Esophagus muscularis mucosa (tissue), 4 donors: ENCODE data around the gene GRIA4.

Source experiments
- CTCF ChIP-seq, 3 experiments: fragments of 200-600 bp in 2 of 3; fragments of 450-650 bp in 1 of 3; sonication (generic) in 2 of 3; IDR thresholded peaks; one replicate each; pipeline ENCODE4 v1.5.1; 2017 to 2019; ENCODE audit warnings: antibody characterized with exemption in 3 of 3, mild to moderate bottlenecking in 2 of 3, moderate library complexity in 1 of 3
- EP300 ChIP-seq: sonication (generic); formaldehyde crosslinking; IDR thresholded peaks from one replicate; pipeline ENCODE4 v1.6.1; 2017; ENCODE audit warnings: antibody characterized with exemption
- POLR2A ChIP-seq: fragments of 450-650 bp; IDR thresholded peaks from one replicate; pipeline ENCODE4 v1.6.1; 2017; ENCODE audit warnings: antibody characterized with exemption, moderate library complexity, mild to moderate bottlenecking, low read depth
- POLR2AphosphoS5 ChIP-seq, 2 donors: sonication (generic); formaldehyde crosslinking; IDR thresholded peaks; one replicate each; pipeline ENCODE4 v1.6.1; 2017; ENCODE audit warnings: antibody characterized with exemption in 2 of 2

- TF ChIP-seq CTCF (IDR thresholded peaks at IDR 0.05) (no peak), POLR2A (no peak), POLR2AphosphoS5 (IDR thresholded peaks at IDR 0.05) (no peak), EP300 (no peak)
Observed at GRCh38 chr11:105858841-105859240, 249.0 kb downstream of the GRIA4 start.
